Measurements from ENCODE around the gene JPH4. TPM values are rescaled to one million over a fixed set of nuclear protein-coding genes. Genes with fewer than 3 reads are reported as not detected.

The JPH4 gene
- total RNA-seq, 1 experiment from 2014 or later, result 6.8 TPM

DNA sequence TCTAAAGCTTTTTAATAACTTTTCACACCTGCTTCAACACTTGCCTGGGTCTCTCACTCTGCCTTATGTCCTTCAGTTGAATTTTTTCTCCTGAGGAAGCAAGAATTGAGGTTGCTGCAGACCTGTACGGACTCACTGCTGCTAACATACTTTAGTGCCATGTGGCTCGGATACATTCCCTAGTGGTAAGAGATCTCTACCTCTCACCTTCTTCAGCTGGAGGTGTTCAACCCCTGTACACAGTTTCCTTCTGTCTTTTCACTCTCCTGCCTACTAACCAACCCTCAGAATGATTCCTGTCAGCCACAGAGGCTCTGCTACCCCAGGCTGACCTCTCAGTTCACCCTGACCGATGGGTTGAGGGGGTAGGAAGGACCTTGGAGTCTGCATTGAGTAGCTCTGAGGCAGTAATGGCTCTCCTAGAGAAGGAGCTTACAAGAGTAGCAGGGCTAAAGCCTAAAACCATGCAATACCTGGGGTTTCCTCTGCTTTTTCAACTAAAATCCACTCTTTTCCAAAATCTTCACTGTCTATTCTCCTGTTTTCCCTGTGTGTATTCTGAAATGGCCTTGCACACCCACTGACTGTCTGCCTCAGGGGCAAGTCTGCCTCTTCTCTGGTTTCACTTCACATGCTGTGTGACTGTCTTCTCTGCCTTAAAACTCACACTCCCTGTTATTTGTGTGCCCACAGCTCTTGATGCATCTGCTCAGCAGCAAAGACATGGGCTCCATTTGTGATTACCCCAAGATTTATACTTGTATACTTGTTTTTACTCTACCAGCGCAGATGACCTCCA lies 43.5 kb upstream of the JPH4 start:
- Histone ChIP-seq H3K27me3 (ENCODE audit: insufficient read depth, low read length) (no peaks in the 10 kb centered on the region), H2BK20ac (ENCODE audit: low read depth, low read length, poor library complexity, severe bottlenecking) (no peak overlapping the region), H4K91ac (ENCODE audit: insufficient read length, low read depth, low read length) (no peak overlapping the region), H3K79me2 (ENCODE audit: insufficient read depth, low read length) (no peaks in the 10 kb centered on the region), H3K23ac (ENCODE audit: insufficient read length, low read depth, low read length) (no peak overlapping the region), H2BK15ac (ENCODE audit: low read depth, low read length) (no peak overlapping the region), H4K8ac (replicated peaks; ENCODE audit: insufficient read length, low read depth, low read length) (no peak overlapping the region), H3K23me2 (ENCODE audit: insufficient read length, low read depth, low read length, poor library complexity, severe bottlenecking) (no peaks in the 10 kb centered on the region), H3K9ac (ENCODE audit: extremely low read depth, insufficient read length, low read length) (no peak overlapping the region), H2AK5ac (ENCODE audit: insufficient read length, low read length) (no peak overlapping the region), H3K9me3 (ENCODE audit: control insufficient read depth, low read depth, low read length) (peaks cover 25% of the 10 kb centered on the region), H3K4me2 (ENCODE audit: insufficient read depth, insufficient read length, low read length) (no peak overlapping the region), H2BK120ac (ENCODE audit: low read depth, low read length, poor library complexity, severe bottlenecking) (no peak overlapping the region), H3K4me1 (ENCODE audit: insufficient read depth, low read length) (no peaks in the 10 kb centered on the region), H3K4ac (ENCODE audit: low read depth, low read length) (no peak overlapping the region), H3K56ac (ENCODE audit: insufficient read length, low read depth, low read length) (no peak overlapping the region), H3T11ph (ENCODE audit: low read length) (no peak overlapping the region), H3K27ac (ENCODE audit: insufficient read length, low read depth, low read length) (no peak overlapping the region), H3K79me1 (ENCODE audit: insufficient read depth, low read depth, low read length, poor library complexity, severe bottlenecking) (no peaks in the 10 kb centered on the region), H4K20me1 (ENCODE audit: control insufficient read depth, insufficient read depth, insufficient read length) (no peaks in the 10 kb centered on the region), H2BK12ac (ENCODE audit: insufficient read length, low read depth, low read length) (no peak overlapping the region), H2BK5ac (ENCODE audit: insufficient read length, low read length) (no peak overlapping the region), H2AFZ (ENCODE audit: low read length) (no peak overlapping the region), H3K14ac (ENCODE audit: insufficient read depth, low read length) (no peak overlapping the region), H4K5ac (ENCODE audit: insufficient read length, low read depth, low read length) (no peak overlapping the region), H3K18ac (ENCODE audit: insufficient read length, low read depth, low read length) (no peak overlapping the region)
- TF ChIP-seq, protein P1, sequence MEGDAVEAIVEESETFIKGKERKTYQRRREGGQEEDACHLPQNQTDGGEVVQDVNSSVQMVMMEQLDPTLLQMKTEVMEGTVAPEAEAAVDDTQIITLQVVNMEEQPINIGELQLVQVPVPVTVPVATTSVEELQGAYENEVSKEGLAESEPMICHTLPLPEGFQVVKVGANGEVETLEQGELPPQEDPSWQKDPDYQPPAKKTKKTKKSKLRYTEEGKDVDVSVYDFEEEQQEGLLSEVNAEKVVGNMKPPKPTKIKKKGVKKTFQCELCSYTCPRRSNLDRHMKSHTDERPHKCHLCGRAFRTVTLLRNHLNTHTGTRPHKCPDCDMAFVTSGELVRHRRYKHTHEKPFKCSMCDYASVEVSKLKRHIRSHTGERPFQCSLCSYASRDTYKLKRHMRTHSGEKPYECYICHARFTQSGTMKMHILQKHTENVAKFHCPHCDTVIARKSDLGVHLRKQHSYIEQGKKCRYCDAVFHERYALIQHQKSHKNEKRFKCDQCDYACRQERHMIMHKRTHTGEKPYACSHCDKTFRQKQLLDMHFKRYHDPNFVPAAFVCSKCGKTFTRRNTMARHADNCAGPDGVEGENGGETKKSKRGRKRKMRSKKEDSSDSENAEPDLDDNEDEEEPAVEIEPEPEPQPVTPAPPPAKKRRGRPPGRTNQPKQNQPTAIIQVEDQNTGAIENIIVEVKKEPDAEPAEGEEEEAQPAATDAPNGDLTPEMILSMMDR (conservative IDR thresholded peaks at IDR 0.05), result no peak
- Mint-ChIP-seq H3K27me3 (ENCODE audit: low read depth) (peaks cover 5% of the 10 kb centered on the region), H3K36me3 (ENCODE audit: insufficient read depth in 1 of 3, low read depth in 3 of 3) (peaks cover 0 to 17% (median 0%) of the 10 kb centered on the region in 3 experiments; a peak in 4 of 7 replicates), H3K9me3 (peaks cover 40 to 75% of the 10 kb centered on the region in 2 experiments), H3K4me1 (no peaks in the 10 kb centered on the region), H3K4me3 (no peak overlapping the region), H3K27ac (no peak overlapping the region)
- no peak for DNase-seq
- no CpG with 5 or more reads among the region's 4 CpGs for WGBS (ENCODE audit: extremely low coverage, insufficient read length, low lambda C conversion rate)

Data from H9 (cell line).